Measurements from ENCODE around the gene LYST.

LYST gene

DNA sequence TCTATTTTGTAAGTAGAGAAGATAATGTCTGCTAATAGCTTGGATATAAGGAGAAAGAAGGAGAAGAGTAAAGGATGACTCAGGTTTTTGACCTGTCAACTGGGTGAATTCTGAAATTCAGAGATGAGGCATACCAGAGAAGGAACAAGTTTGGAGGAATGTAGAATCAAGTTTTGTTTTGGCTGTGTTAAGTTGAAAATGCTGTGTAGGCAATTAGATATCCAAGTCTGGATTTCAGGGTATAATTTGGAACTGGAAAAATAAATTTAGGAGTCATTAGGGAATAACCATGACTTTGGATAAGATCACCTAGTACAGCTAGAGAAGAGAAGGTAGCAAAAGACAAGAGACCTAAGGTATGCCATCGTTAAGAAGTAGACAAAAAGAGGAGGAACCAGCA is 194.7 kb downstream of the LYST start:
- CTCF ChIA-PET, result no interaction called here
- DNase-seq (ENCODE audit: extremely low spot score), result no peak
- POLR2A ChIA-PET, result no interaction called here
- TF ChIP-seq, protein P1, sequence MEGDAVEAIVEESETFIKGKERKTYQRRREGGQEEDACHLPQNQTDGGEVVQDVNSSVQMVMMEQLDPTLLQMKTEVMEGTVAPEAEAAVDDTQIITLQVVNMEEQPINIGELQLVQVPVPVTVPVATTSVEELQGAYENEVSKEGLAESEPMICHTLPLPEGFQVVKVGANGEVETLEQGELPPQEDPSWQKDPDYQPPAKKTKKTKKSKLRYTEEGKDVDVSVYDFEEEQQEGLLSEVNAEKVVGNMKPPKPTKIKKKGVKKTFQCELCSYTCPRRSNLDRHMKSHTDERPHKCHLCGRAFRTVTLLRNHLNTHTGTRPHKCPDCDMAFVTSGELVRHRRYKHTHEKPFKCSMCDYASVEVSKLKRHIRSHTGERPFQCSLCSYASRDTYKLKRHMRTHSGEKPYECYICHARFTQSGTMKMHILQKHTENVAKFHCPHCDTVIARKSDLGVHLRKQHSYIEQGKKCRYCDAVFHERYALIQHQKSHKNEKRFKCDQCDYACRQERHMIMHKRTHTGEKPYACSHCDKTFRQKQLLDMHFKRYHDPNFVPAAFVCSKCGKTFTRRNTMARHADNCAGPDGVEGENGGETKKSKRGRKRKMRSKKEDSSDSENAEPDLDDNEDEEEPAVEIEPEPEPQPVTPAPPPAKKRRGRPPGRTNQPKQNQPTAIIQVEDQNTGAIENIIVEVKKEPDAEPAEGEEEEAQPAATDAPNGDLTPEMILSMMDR (IDR thresholded peaks at IDR 0.05; ENCODE audit: control extremely low read depth, extremely low read depth, low read depth, missing control alignments), result no peak

DNA sequence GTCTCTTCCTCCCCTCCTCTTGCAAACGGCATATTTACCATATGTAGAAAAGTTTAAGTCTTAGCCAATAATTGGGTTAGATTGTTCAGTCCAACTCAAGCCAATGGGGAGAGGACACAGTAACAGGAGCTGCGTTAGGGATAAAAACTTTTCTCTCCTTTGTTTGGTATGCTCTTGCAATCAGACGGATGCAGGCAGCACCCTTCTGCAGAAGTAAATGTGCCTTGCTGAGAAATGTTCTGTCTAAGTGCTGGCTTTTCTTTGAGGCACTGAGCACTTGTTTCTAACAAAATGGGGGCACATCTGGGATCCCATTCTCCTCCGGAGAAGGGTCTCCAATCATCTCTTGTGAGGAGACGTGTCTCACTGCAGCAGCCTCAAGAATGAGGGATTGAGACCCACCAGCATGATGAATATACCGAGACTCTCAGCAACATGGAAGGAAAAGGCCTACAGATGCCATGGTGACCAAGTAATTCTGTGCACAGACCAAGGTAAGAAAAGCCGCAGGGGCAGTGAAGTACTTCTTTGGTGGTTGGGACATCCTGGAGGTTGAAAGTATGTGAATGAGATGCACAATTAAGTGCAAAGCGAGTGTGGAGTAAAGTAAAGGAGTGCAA is 196.4 kb downstream of the LYST start:
- CTCF ChIA-PET, result interaction anchor here (1.6 kb wide), 1 partner anchor 156 kb away, joined by 3 read pairs; no protein-coding TSS in a partner anchor

DNA sequence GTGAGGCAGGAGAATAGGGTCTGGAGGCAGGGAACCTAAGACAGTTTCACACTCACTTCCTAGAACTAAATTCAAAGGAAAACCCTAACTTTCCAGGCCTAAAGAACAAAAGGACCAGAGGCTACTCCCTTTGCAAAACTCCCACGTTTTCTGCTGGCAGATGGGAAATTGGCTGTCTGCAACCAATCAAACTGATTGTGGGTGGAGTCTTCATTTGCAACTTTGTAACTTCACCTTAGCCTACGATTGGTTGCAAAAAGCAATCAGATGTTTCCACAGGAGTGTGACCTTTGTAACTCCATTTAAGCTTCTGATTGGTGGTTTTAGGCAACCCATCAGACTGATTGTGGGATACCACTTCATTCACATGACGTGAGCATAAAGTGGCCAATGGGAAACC is 197.4 kb downstream of the LYST start:
- ChIA-PET POLR2A (no interaction called here), CTCF (no interaction called here)
- DNase-seq (ENCODE audit: extremely low spot score), result no peak
- TF ChIP-seq, protein P1 (IDR thresholded peaks at IDR 0.05; ENCODE audit: control extremely low read depth, extremely low read depth, low read depth, missing control alignments), result no peak

More for the DNA sequence above, 196.4 kb downstream of the LYST start:
- TF ChIP-seq, protein P1 (IDR thresholded peaks at IDR 0.05; ENCODE audit: control extremely low read depth, extremely low read depth, low read depth, missing control alignments), result no peak
- no peak for DNase-seq (ENCODE audit: extremely low spot score)
- POLR2A ChIA-PET, result no interaction called here

DNA sequence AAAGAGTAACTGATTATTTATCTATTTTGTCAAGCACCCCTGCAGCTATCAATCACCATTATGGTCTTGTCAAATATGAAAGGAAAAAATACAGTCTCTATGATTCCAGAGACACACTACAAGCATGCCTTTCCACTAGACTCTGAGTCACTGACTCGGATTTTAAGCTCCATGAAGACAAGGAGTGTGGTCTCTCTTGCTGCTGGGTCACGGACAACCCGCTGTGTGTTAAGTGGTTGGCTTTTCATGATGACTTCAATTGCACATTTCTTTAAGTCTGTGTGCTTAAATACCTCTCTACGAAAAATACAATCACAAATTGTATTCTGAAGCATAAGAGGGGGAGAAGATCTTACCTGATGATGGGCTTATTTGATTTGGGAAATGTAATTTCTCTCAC is 203.1 kb downstream of the LYST start:
- CTCF ChIA-PET, result interaction anchor here (1.5 kb wide), 1 partner anchor 17 kb away, joined by 3 read pairs; no protein-coding TSS in a partner anchor
- DNase-seq (ENCODE audit: extremely low spot score), result no peak
- POLR2A ChIA-PET, result no interaction called here
- TF ChIP-seq, protein P1 (IDR thresholded peaks at IDR 0.05; ENCODE audit: control extremely low read depth, extremely low read depth, low read depth, missing control alignments), result no peak

DNA sequence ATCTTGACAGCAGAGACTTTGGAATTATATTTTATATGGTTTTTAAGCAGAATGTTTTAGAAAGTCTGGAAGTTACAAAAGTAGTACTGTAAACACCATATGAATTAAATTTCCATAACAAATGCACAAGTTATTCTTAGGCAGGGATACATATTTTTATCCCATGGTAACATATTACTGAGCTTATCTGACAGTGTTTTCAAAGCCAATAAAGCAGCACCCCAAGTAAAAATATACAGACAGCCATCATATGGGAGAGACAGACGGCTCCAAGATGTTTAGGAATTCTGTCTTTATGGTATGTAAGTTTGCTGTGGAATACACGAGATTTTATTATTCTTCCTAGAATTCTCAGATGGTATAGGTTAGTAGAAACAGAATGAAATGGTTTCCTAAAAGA is 205.1 kb downstream of the LYST start:
- TF ChIP-seq, protein P1 (IDR thresholded peaks at IDR 0.05; ENCODE audit: control extremely low read depth, extremely low read depth, low read depth, missing control alignments), result no peak
- ChIA-PET CTCF (interaction anchor here (1.4 to 1.6 kb wide), 2 partner anchors 9 to 16 kb away, joined by 3 to 4 read pairs; no protein-coding TSS in a partner anchor), POLR2A (no interaction called here)
- DNase-seq (ENCODE audit: extremely low spot score), result no peak

DNA sequence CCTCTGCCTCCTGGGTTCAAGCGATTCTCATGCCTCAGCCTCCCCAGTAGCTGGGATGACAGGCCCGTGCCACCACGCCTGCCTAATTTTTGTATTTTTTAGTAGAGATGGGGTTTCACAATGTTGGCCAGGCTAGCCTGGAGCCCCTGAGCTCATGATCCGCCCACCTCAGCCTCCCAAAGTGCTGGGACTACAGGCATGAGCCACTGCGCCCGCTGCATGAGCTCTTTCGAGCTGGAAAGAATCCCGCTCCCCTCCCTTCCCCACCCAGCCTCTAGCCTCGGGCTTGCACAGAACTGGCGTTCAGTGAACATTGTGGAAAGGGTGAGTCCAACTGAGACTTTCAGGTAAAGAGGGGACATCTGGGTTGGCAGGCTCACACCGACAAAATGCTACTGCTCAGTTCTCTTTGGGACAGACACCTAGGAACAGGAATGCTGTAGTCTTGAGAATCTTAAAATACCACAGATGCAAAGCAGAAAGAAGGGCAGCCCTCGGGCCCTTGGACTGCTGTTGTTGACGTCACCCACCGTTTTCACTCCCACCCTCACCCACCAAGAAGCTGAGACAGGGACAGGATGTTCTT is 207.4 kb downstream of the LYST start:
- TF ChIP-seq, protein P1 (IDR thresholded peaks at IDR 0.05; ENCODE audit: control extremely low read depth, extremely low read depth, low read depth, missing control alignments), result no peak
- ChIA-PET CTCF (interaction anchor here (1.3 to 1.4 kb wide), 2 partner anchors 26 to 145 kb away, joined by 3 read pairs; no protein-coding TSS in a partner anchor), POLR2A (no interaction called here)
- no peak for DNase-seq (ENCODE audit: extremely low spot score)

Data from GM10248 (cell line).